Keratinocyte (primary cell): ENCODE measurements around the gene FTCD.

Experiments
- EZH2 ChIP-seq: IDR thresholded peaks from one replicate; pipeline ENCODE4 v1.6.1; 2012; ENCODE audit warnings: inconsistent platforms, mild to moderate bottlenecking, low read length, moderate library complexity
- TF ChIP-seq, protein P1 (sequence below), 3 experiments: IDR thresholded peaks in 1 of 3; conservative IDR thresholded peaks in 1 of 3; optimal IDR thresholded peaks in 1 of 3; 2 replicates in 2 of 3; 3 replicates in 1 of 3; pipeline versions ENCODE3 to v1.5.1; 2011; ENCODE audit warnings: low read length in 3 of 3, mild to moderate bottlenecking in 3 of 3, moderate library complexity in 2 of 3, control low read depth in 1 of 3, inconsistent platforms in 1 of 3; ENCODE audit not compliant: insufficient read depth in 2 of 3; ENCODE audit errors: extremely low read depth in 1 of 3

GRCh38 chr21:46122758-46123683, 32.4 kb downstream of the FTCD start:
- TF ChIP-seq, protein P1, sequence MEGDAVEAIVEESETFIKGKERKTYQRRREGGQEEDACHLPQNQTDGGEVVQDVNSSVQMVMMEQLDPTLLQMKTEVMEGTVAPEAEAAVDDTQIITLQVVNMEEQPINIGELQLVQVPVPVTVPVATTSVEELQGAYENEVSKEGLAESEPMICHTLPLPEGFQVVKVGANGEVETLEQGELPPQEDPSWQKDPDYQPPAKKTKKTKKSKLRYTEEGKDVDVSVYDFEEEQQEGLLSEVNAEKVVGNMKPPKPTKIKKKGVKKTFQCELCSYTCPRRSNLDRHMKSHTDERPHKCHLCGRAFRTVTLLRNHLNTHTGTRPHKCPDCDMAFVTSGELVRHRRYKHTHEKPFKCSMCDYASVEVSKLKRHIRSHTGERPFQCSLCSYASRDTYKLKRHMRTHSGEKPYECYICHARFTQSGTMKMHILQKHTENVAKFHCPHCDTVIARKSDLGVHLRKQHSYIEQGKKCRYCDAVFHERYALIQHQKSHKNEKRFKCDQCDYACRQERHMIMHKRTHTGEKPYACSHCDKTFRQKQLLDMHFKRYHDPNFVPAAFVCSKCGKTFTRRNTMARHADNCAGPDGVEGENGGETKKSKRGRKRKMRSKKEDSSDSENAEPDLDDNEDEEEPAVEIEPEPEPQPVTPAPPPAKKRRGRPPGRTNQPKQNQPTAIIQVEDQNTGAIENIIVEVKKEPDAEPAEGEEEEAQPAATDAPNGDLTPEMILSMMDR (optimal IDR thresholded peaks at IDR 0.05 in 1 of 3, IDR thresholded peaks at IDR 0.05 in 1 of 3, conservative IDR thresholded peaks at IDR 0.05 in 1 of 3; ENCODE audit: extremely low read depth in 1 of 3, insufficient read depth in 2 of 3, low read length in 3 of 3), result no peak
- no peak for TF ChIP-seq EZH2
